Stimulated activated memory B cell treated with anti-CD40 and anti-IgM and Interleukin-4, amounts not matched to agents 10 μg/mL and 1 μg/mL and 100 μg/mL, for 72 hours (primary cell): ENCODE results near the gene NDUFB6.

Experiments
- ATAC-seq: fragments of 150-1000 bp; cut with Tn5 transposase; 2 replicates; pipeline ENCODE4 v1.10.0; 2021
- H3K27ac Mint-ChIP-seq: one replicate; pipeline ENCODE4 v1.8.0; 2022; ENCODE audit warnings: mild to moderate bottlenecking, mixed read lengths
- H3K27me3 Mint-ChIP-seq: one replicate; pipeline ENCODE4 v1.8.0; 2022; ENCODE audit warnings: mixed read lengths
- H3K36me3 Mint-ChIP-seq: one replicate; pipeline ENCODE4 v1.8.0; 2022; ENCODE audit warnings: mixed read lengths
- H3K4me1 Mint-ChIP-seq: one replicate; pipeline ENCODE4 v1.8.0; 2022; ENCODE audit warnings: mixed read lengths
- H3K4me3 Mint-ChIP-seq: one replicate; pipeline ENCODE4 v1.8.0; 2022; ENCODE audit warnings: mild to moderate bottlenecking, moderate library complexity, mixed read lengths
- H3K9me3 Mint-ChIP-seq: one replicate; pipeline ENCODE4 v1.8.0; 2022; ENCODE audit warnings: mixed read lengths

The NDUFB6 gene

GRCh38 chr9:32508728-32509127 lies 64.2 kb downstream of the NDUFB6 start:
- no peak overlapping the region for H3K4me3 Mint-ChIP-seq
- peaks cover 25% of the 10 kb centered on the region for H3K36me3 Mint-ChIP-seq
- no peak overlapping the region for H3K27ac Mint-ChIP-seq
- no peaks in the 10 kb centered on the region for H3K27me3 Mint-ChIP-seq
- peaks cover 48% of the 10 kb centered on the region for H3K4me1 Mint-ChIP-seq
- H3K9me3 Mint-ChIP-seq = no peaks in the 10 kb centered on the region
- no peak for ATAC-seq

- H3K36me3 Mint-ChIP-seq = peaks cover 5% of the 10 kb centered on the region
- no peak for ATAC-seq
- peaks cover 3% of the 10 kb centered on the region for H3K4me1 Mint-ChIP-seq
- H3K9me3 Mint-ChIP-seq = no peaks in the 10 kb centered on the region
- H3K27ac Mint-ChIP-seq = no peak overlapping the region
- H3K4me3 Mint-ChIP-seq = no peak overlapping the region
- no peaks in the 10 kb centered on the region for H3K27me3 Mint-ChIP-seq
These were observed 70.0 kb downstream of the NDUFB6 start for GRCh38 chr9:32503008-32503407.
